GM21528 (cell line): ENCODE data around the gene COL27A1.

Experiments used
- ATAC-seq: cut with Tn5 transposase; IDR thresholded peaks from one replicate; pipeline ENCODE4 v1.9.1; 2021; ENCODE audit warnings: mild to moderate bottlenecking, moderate library complexity; ENCODE audit not compliant: unreplicated experiment, low FRiP score

COL27A1 gene

DNA sequence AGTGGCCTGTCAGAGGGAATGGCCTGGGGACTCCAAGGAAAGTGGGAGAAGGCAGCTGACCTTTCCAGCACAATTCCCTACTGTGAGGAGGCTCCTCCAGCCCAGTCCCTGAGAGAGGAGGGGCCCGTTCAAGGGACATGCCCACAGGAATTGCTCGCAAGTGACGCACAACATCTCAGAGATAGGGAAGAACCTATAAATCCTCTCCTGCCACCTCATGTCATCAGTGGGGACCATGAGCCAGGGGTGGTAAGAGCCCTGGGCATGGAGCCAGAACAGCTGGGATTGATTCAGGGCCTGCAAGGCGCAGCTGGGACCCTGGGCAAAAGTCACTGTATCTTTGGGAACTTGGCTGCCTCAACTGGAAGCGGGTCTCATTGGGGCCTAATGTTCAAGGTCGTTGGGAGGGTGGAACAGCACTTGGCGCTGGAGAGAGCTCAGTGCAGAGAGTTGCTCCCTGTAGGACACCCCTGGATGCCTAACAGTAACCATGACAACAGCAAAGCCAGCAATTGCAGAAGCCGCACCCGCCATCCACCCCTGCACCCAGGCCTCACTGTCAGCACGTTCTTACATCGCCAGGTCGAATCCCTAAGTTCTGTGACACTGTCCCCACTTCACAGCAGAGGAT lies 126.3 kb downstream of the COL27A1 start:
- no peak for ATAC-seq

GRCh38 chr9:114282104-114282485 lies 126.8 kb downstream of the COL27A1 start:
- ATAC-seq: no peak

DNA sequence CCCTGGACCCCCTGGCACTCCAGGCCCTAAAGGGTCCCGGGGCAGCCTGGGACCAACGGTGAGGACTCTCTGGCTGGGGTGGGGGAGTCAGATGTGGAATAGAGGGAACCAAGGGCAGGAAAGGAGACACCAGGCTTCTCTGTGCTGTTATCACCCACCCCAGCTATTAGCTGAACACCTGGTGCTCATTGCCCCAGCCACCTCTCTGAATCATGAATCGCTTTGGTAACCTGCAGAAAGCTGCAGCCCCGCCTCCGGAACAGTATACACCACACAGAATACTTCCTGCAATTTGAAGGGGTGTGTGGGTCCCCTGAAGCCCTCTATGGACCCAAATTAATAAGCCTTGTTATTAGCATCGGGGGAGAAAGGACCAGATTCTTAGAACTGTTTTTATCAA lies 127.2 kb downstream of the COL27A1 start:
- no peak for ATAC-seq

DNA sequence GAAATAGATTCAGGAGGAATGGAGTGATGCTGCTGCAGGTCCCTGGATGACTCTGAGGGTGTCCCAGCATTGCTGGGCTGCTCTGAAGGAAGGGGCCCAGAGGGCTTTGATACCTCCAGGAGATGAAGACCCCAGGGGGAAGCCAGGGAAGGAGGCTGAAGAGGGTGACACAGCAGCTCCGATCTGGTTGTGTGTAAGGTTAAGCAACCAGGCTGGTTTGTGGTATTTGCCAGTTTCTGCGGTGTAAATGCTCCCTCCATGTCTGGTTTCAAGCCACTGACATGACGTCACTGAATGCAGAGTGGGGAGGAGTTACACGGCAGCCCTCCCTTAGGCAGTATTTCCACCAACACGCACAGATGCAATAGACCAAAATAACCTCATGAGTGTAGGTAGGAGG lies 127.6 kb downstream of the COL27A1 start:
- no peak for ATAC-seq

DNA sequence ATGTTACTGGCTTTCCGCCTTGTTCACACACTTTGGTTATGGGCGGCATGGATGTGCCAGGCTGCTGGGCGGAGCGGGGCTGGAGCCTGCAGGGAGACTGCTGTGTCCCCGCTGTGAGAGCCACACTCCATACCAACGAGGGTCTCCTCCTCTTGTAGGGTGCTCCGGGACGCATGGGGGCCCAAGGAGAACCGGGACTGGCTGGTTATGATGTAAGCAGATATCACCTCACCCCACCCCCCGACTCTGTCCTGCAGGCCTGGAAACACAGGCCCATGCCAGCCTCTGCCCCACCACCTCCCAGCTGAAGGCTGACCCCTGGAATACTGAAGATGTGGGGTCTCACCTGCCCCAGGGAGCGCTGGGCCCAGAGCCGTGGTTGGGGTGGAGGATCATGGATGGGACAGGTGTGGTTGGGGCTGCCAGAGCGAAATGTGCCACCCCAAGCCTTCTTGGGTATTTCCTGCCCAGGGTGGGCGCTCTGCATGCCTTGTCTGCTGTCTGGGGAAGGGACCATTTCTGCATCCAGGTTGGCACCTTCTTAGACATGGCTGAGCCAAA lies 128.3 kb downstream of the COL27A1 start:
- ATAC-seq: no peak

- ATAC-seq: no peak
Observed at GRCh38 chr9:114284316-114285060, 129.2 kb downstream of the COL27A1 start.

- no peak for ATAC-seq
Observed at GRCh38 chr9:114285166-114285867, 130.0 kb downstream of the COL27A1 start.

DNA sequence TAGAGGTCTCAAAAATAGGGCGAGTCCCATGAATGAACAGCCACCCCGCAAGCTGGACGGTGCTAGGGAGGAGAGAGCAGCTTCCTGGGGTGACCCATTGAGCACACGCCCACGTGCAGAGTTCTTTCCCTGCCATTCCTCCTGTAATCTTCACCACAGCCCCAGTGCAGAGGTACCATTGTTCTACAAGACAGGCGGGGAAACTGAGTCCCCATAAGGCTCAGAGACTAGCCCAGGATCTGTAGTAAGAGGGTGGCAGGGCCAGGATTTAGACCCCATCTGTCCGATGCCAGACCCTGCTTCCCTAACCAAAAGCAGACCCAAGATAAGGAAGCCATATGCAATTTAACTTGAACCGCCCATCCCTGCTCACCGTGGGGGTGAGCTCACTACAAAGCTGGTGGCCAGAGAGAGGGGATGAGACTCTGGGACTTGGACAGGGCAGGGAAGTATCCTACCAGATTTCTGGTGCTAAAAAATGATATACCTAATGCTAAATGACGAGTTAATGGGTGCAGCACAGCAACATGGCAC lies 130.9 kb downstream of the COL27A1 start:
- ATAC-seq: no peak

- ATAC-seq: no peak
Observed at GRCh38 chr9:114287001-114287762, 131.8 kb downstream of the COL27A1 start.

GRCh38 chr9:114287763-114288192 lies 132.4 kb downstream of the COL27A1 start:
- ATAC-seq: no peak

DNA sequence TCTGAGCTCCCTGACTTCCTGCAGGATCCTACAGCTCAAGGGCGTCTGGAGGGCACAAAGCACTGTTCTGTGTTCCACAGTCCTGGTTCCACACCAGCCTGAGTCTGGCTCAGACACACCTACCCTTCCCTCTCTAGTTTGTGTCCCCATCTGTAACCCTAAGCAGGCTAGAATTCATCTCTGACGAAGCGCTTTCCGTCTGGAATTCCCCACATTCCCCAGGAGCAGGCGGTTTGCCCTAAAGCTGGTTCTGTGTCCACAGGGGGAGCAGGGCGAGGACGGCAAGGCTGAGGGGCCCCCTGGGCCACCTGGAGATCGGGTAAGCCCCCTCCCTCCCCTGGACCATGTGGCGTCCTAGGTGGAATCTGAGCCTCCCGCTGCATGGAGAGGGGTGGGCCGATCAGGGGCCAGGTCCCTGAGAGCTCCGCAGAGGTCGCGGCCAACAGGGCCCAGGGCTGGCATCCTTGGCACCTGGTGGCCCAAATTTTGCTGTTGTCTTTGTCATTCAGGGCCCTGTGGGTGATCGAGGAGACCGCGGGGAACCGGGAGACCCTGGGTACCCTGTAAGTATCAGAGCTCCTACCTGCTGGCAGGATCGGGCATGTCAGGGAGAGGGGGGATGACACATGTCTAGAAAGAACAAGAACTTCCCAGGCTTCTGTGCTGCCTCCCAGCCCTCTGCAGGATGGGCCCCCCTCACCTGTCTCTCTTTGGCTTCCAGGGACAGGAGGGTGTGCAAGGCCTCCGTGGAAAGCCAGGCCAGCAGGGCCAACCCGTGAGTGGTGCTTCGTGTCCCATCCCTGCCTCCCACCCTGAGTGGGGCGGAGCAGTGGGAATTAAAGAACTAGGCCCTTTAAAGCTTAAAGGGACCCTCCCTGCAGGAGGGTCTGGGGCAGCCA lies 133.1 kb downstream of the COL27A1 start:
- ATAC-seq: no peak

- ATAC-seq: no peak
Observed at GRCh38 chr9:114289106-114289505, 133.8 kb downstream of the COL27A1 start.

DNA sequence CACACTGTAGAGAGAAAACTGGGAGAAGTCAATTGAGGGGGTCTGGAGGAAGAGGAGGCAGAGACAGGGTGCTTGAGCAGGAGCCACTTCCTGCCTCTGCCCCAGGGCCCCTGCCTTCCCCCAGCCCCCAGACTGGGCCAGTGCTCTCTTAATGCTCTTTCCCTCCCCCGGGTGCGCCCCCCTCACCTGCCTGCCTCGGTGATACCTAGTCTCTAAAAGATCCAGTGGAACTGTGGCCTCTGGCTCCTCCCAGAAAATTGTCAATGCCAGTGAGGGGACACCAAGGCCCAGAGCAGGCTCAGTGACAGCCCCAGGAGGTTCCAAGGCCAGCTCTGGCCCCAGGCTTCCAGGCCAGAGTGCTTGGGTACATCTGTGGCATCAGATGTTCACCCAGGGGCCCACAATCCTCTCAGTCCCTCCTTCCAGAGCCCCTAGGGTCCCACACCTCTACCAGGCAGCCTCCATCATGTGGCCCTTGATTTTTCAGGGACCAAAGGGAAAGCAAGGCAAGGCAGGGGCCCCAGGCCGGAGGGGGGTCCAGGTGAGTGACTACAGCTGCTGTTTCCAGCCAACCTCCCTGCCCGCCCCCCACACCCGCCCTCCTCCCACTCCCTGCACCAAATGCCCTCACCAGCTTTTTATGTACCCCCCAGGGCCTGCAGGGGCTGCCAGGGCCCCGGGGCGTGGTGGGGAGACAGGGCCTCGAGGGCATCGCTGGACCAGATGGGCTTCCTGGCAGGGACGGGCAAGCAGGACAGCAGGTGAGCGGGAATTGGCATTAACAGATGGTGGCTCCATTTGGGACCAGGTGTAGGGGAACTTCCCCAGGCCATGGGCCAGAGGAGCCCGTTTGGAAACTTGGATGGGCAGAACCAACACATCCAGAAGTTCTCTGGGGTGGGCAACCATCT lies 134.5 kb downstream of the COL27A1 start:
- ATAC-seq: no peak

DNA sequence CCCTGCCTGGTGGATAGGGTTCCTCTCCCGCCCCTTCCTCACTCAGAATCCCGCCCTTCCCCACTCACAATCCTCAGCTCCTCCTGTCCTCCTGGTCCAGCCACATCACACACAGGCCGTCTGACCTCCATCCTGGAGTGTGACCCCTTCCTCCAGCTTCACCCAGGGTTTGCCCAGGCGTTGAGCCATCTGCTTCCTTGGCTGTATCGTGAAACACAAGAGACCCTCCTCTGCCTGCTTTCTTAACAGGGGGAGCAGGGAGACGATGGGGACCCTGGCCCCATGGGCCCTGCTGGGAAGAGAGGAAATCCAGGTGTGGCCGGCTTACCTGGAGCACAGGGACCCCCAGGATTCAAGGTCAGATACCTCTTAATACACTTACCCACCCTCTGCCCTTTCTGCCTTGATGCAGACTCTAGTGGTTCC lies 135.2 kb downstream of the COL27A1 start:
- ATAC-seq: no peak

GRCh38 chr9:114291064-114291474 lies 135.7 kb downstream of the COL27A1 start:
- no peak for ATAC-seq

DNA sequence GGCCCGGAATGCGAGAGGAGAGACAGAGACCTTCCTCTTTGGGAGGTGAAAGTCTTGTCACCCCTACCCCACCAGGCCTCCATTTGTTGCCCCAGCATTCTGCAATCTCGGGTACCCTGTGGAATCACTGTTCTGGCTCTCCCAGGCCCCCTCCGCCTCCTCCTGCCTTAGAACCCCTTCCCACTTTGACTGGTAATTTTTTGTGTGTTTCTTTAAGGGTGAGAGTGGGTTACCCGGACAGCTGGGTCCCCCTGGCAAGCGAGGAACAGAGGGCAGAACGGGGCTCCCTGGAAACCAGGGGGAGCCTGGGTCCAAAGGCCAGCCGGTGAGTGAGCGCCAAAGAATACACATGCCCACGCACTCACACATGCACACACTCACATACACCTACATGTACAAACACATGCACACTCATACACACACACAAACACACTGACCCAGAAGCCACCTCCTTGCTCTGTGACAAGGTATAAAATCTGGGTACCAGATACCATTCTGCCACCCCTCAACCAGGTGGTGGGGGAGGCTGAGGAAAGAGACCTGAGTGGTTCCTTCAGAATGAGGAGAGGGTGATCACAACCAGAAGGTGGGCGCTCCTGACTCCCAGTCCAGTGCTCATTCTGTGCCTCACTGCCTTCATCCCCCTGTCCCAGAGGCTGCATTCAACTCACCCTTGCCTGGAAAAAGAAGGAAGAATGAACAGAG lies 136.7 kb downstream of the COL27A1 start:
- no peak for ATAC-seq

DNA sequence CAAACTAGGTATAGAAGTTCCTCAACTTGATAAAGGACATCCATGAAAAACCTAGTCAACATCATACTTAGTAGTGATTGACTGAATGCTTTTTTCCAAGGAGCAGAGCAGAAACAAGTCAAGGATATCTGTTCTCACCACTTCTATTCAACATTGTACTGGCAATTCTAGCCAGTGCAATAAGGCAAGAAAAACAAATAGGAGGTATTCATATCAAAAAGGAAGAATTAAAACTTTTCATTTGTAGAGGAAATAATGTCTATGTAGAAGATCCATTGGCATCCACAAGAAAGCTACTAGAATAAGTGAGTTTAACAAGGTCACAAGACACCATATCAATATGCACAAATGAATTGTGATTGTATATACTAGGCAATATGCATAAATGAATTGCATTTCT lies 139.3 kb downstream of the COL27A1 start:
- no peak for ATAC-seq

DNA sequence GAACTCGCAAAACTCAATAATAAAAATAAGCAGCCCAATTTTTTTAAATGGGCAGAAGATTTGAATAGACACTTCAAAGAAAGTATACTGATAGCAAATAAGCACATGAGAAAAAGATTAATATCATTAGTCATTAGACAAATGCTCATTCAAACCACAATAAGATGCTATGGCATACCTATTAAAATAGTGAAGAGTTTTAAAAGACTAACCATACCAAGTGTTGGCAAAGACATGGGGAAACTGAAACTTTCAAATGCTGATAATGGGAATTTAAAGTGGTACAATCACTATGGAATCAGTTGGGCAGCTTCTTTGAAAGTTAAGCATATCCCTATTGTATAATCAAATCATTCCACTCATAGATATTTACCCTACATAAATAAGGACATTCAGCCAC lies 141.0 kb downstream of the COL27A1 start:
- no peak for ATAC-seq
